ENCODE results near the gene GFI1.

GRCh38 chr1:92503926-92504285, 17.2 kb upstream of the GFI1 start:
- no peak for TF ChIP-seq CTCF (IDR thresholded peaks at IDR 0.05)
- no peak for TF ChIP-seq POLR2A (IDR thresholded peaks at IDR 0.05)

All from adrenal gland (tissue), 5 donors.